ENCODE data around the gene FBXO11.
"Not testable (repeated sequence)": the region's sequence is repeated elsewhere in the genome, so short reads cannot be mapped to it uniquely, and the experiment has no call there.

The FBXO11 gene

DNA sequence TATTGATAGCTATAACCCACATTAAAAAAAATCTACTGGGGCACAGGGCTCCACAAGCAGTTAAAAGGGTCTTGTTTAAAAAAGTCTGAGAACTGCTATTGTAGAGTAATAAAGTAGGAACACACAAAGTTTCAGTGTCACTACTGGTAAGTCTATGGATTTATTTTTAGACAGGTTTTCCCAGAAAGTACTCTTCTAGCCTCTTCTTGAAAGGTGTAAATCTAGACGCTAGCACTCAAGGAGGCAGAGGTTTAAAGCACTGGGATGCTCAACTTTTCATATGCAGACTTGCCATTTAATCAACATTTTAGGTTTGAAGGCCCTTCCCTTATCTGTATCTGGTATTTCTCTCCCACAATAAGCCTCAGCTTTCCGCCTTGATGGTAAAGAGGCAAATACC is 33.4 kb downstream of the FBXO11 start:
- H3K9me3 ChIP-seq (ENCODE audit: control insufficient read depth, low read length), result no peaks in the 10 kb centered on the region
- H3K36me3 ChIP-seq (ENCODE audit: control insufficient read depth, insufficient read depth, low read length), result no peaks in the 10 kb centered on the region
- H3K4me3 ChIP-seq (ENCODE audit: insufficient read depth, low read depth, low read length), result no peak overlapping the region
- no peaks in the 10 kb centered on the region for H3K27me3 ChIP-seq (ENCODE audit: control insufficient read depth, insufficient read depth, low read length, poor library complexity, severe bottlenecking)
- 88 to 90% methylated on average over 2 of the region's 2 CpGs for WGBS, 2 experiments
- no peak overlapping the region for H3K27ac ChIP-seq (ENCODE audit: insufficient read depth, low read depth, low read length, poor library complexity, severe bottlenecking)
- peaks cover 11% of the 10 kb centered on the region for H3K4me1 ChIP-seq (ENCODE audit: control insufficient read depth, insufficient read depth, low read length)

DNA sequence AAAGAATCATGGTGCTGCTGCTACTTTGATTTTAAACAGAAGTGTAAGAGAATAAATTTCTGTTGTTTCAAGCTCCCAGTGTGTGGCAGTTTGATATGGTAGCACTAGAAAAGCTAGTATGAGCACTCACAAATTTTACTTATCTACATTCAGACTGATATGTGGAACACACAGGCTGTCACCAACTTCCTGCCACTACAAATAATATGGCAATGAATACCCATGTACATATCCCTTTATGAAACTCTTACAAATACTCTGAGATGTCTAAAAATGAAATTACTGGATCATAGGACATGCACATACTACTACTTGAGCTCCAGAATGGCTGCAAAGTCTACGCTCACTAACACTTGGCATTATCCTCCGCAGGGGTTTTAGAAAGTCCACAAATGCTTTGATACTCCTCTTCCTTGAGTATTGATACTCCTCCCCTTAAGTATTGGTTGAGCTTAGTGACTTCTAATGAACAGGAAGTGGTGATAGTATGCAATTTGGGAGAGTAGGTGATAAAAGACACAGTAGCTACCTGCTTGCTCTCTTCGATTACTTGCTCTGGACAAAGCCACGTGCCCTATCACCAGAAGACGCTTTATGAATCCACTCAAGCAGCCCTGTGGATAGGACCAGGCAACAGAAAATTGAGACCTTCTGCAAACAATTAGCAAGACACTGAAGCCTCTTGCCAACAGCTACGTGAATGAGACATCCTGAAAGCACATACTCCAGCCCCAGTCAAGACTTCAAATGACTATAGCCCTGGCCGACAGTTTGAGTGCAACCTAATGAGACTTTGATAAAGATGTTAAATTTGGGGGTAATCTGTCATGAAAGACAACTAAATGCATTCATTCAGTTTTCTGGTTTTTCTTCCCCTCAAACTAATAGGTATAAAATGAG is 35.4 kb downstream of the FBXO11 start:
- H3K4me1 ChIP-seq (ENCODE audit: control insufficient read depth, insufficient read depth, low read length), result peaks cover 11% of the 10 kb centered on the region
- no peak overlapping the region for H3K4me3 ChIP-seq (ENCODE audit: insufficient read depth, low read depth, low read length)
- no peak overlapping the region for H3K27ac ChIP-seq (ENCODE audit: insufficient read depth, low read depth, low read length, poor library complexity, severe bottlenecking)
- H3K9me3 ChIP-seq (ENCODE audit: control insufficient read depth, low read length), result no peaks in the 10 kb centered on the region
- H3K27me3 ChIP-seq (ENCODE audit: control insufficient read depth, insufficient read depth, low read length, poor library complexity, severe bottlenecking), result no peaks in the 10 kb centered on the region
- 89 to 91% methylated on average over 7 of the region's 7 CpGs for WGBS, 2 experiments
- no peaks in the 10 kb centered on the region for H3K36me3 ChIP-seq (ENCODE audit: control insufficient read depth, insufficient read depth, low read length)

DNA sequence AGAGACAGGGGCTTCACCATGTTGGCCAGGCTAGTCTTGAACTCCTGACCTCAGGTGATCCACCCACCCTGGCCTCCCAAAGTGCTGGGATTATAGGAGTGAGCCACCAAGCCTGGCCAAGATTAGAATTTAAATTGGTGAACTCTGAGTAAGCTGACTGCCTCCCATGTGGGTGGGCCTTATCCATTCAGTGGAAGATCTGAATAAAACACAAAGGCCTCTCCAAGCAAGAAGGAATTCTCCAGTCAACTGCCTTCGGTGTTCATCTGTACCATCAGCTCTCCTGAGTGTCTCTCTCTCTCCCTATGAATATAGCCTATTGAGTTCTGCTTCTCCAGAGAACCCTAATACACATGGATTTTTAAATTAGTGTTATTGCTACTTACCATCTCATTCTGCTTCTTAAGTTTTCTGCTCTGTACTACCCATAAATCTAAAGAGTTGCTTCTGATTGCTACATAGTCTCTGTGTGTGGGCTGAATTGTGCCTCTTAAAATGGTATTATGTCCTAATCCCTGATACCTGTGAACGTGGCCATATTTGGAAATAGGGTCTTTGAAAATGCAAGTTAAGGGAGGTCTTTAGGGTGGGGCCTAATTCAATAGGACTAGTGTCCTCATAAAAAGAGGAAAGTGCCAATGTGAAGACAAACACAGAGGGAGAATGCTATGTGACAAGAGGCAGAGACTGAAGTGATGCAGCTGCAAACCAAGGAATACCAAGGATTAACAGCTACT is 36.3 kb downstream of the FBXO11 start:
- peaks cover 11% of the 10 kb centered on the region for H3K4me1 ChIP-seq (ENCODE audit: control insufficient read depth, insufficient read depth, low read length)
- no peaks in the 10 kb centered on the region for H3K27me3 ChIP-seq (ENCODE audit: control insufficient read depth, insufficient read depth, low read length, poor library complexity, severe bottlenecking)
- WGBS, 2 experiments, result 51 to 53% methylated on average over 2 of the region's 2 CpGs
- no peaks in the 10 kb centered on the region for H3K9me3 ChIP-seq (ENCODE audit: control insufficient read depth, low read length)
- no peaks in the 10 kb centered on the region for H3K36me3 ChIP-seq (ENCODE audit: control insufficient read depth, insufficient read depth, low read length)
- H3K27ac ChIP-seq (ENCODE audit: insufficient read depth, low read depth, low read length, poor library complexity, severe bottlenecking), result no peak overlapping the region
- H3K4me3 ChIP-seq (ENCODE audit: insufficient read depth, low read depth, low read length), result no peak overlapping the region

DNA sequence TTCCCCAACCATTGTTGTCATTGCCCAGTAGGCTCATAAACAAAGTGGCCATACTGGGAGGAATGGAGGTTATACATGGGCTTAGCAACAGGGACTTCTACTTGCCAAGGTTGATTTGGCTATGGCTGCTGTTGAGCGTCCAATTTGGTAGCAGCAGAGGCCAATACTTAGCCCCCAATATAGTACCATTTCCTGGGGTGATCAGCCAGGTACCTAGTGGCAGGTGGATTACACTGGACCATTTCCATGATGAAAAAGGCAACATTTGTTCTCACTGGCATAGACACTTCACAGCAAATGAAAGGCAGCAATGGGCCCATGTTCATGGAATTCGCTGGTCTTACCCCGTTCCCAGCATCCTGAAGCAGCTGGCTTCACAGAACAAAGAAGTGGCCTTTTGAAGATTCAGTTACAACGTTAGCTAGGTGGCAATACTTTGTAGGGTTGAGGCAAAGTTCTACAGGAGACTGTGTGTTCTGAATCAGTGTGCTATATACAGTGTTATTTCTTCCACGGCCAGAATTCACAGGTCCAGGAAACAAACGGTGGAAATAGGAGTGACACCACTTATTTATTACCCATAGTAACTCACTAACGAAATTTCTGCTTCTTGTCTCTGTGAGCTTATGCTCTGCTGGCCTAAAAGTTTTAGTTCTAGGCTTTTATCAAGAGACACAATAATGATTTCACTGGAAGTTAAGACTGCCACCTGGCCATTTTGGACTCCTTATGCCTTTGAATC is 37.5 kb downstream of the FBXO11 start:
- H3K27me3 ChIP-seq (ENCODE audit: control insufficient read depth, insufficient read depth, low read length, poor library complexity, severe bottlenecking), result no peaks in the 10 kb centered on the region
- peaks cover 11% of the 10 kb centered on the region for H3K4me1 ChIP-seq (ENCODE audit: control insufficient read depth, insufficient read depth, low read length)
- H3K36me3 ChIP-seq (ENCODE audit: control insufficient read depth, insufficient read depth, low read length), result no peaks in the 10 kb centered on the region
- H3K27ac ChIP-seq (ENCODE audit: insufficient read depth, low read depth, low read length, poor library complexity, severe bottlenecking), result no peak overlapping the region
- H3K9me3 ChIP-seq (ENCODE audit: control insufficient read depth, low read length), result no peaks in the 10 kb centered on the region
- 92 to 93% methylated on average over 7 of the region's 7 CpGs for WGBS, 2 experiments
- H3K4me3 ChIP-seq (ENCODE audit: insufficient read depth, low read depth, low read length), result no peak overlapping the region

GRCh38 chr2:47867205-47867604 is 39.1 kb downstream of the FBXO11 start:
- Histone ChIP-seq H3K4me1 (ENCODE audit: control insufficient read depth, insufficient read depth, low read length) (peaks cover 11% of the 10 kb centered on the region), H3K36me3 (ENCODE audit: control insufficient read depth, insufficient read depth, low read length) (no peaks in the 10 kb centered on the region), H3K27me3 (ENCODE audit: control insufficient read depth, insufficient read depth, low read length, poor library complexity, severe bottlenecking) (no peaks in the 10 kb centered on the region), H3K27ac (ENCODE audit: insufficient read depth, low read depth, low read length, poor library complexity, severe bottlenecking) (no peak overlapping the region), H3K9me3 (ENCODE audit: control insufficient read depth, low read length) (no peaks in the 10 kb centered on the region), H3K4me3 (ENCODE audit: insufficient read depth, low read depth, low read length) (no peak overlapping the region)
- WGBS, 2 experiments, result 88% methylated on average over 1 of the region's 2 CpGs; no CpG with 5 or more reads in 1 of the 2 experiments

GRCh38 chr2:47864566-47864965 is 41.7 kb downstream of the FBXO11 start:
- Histone ChIP-seq H3K4me1 (ENCODE audit: control insufficient read depth, insufficient read depth, low read length) (no peaks in the 10 kb centered on the region), H3K36me3 (ENCODE audit: control insufficient read depth, insufficient read depth, low read length) (no peaks in the 10 kb centered on the region)
- WGBS, 2 experiments, result no CpG with 5 or more reads among the region's 1 CpG

DNA sequence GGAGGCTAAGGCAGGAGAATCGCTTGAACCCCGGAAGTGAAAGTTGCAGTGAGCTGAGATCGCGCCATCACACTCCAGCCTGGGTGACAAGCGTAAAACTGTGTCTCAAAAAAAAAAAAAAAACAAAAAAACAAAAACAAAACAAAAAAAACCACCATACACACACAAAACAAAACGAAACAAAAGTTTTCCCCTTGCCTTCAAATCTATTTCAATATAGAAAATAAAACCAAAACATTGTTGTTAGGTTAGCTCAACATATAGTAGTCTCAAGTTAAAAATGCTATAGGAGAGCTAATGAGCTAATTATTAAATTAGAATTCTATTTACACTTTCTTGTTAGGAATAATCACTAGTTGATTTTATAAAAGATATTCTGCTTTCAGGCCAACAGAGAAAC is 43.3 kb downstream of the FBXO11 start:
- no peaks in the 10 kb centered on the region for H3K4me1 ChIP-seq (ENCODE audit: control insufficient read depth, insufficient read depth, low read length)
- no peaks in the 10 kb centered on the region for H3K36me3 ChIP-seq (ENCODE audit: control insufficient read depth, insufficient read depth, low read length)
- no peak overlapping the region for H3K4me3 ChIP-seq (ENCODE audit: insufficient read depth, low read depth, low read length)
- H3K9me3 ChIP-seq (ENCODE audit: control insufficient read depth, low read length), result no peaks in the 10 kb centered on the region
- WGBS, 2 experiments, result 91 to 92% methylated on average over 5 of the region's 6 CpGs
- H3K27me3 ChIP-seq (ENCODE audit: control insufficient read depth, insufficient read depth, low read length, poor library complexity, severe bottlenecking), result no peaks in the 10 kb centered on the region
- no peak overlapping the region for H3K27ac ChIP-seq (ENCODE audit: insufficient read depth, low read depth, low read length, poor library complexity, severe bottlenecking)

More at GRCh38 chr2:47864566-47864965, 41.7 kb downstream of the FBXO11 start:
- Histone ChIP-seq H3K27me3 (ENCODE audit: control insufficient read depth, insufficient read depth, low read length, poor library complexity, severe bottlenecking) (no peaks in the 10 kb centered on the region), H3K4me3 (ENCODE audit: insufficient read depth, low read depth, low read length) (no peak overlapping the region), H3K9me3 (ENCODE audit: control insufficient read depth, low read length) (no peaks in the 10 kb centered on the region), H3K27ac (ENCODE audit: insufficient read depth, low read depth, low read length, poor library complexity, severe bottlenecking) (no peak overlapping the region)

DNA sequence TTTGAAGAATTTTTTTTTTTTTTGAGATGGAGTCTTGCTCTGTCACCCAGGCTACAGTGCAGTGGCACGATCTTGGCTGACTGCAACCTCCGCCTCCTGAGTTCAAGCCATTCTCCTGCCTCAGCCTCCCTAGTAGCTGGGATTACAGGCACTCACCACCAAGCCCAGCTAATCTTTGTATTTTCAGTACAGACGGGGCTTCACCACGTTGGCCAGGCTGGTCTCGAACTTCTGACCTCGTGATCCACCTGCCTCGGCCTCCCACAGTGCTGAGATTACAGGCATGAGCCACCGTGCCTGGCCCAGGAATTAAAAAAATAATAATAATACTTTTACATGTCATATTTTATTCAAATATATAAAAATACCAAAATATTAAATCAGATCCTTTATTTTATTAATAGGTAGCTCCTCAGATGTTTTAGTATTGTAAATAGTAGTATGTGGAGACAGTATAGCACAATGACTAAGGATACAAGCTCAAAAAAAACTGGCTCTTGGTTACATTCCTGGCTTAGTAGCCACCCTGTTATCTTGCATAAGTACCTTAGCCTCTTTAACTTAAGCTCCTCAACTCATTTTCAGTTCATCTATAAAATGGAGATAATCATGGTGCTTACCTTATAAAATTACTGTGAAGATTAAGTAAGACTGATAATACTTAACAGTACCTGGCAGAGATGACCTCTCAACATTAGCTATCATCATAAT is 53.1 kb downstream of the FBXO11 start:
- H3K36me3 ChIP-seq (ENCODE audit: control insufficient read depth, insufficient read depth, low read length); H3K4me1 ChIP-seq (ENCODE audit: control insufficient read depth, insufficient read depth, low read length); H3K27me3 ChIP-seq (ENCODE audit: control insufficient read depth, insufficient read depth, low read length, poor library complexity, severe bottlenecking); H3K9me3 ChIP-seq (ENCODE audit: control insufficient read depth, low read length); H3K4me3 ChIP-seq (ENCODE audit: insufficient read depth, low read depth, low read length); H3K27ac ChIP-seq (ENCODE audit: insufficient read depth, low read depth, low read length, poor library complexity, severe bottlenecking): not testable (repeated sequence)
- 90% methylated on average over 7 of the region's 8 CpGs for WGBS, 2 experiments

DNA sequence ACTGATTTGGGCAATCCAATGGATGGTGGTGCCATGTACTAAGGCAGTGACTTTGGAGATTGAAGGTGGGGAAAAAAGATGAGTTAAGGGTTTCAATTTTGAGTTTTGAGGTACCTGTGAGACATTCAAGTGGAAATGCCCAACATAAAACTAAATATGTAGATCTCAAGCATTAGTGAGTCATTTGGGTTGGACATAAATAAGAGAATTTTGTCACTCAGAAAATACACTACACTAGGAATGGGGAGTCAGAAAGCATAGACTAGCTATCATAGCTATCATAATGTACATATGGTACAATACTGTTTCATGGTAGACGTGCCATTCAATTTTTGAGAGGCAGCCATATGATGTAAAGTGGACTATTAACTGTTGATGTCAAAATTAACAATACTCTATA is 56.1 kb downstream of the FBXO11 start:
- Histone ChIP-seq H3K36me3 (ENCODE audit: control insufficient read depth, insufficient read depth, low read length) (no peaks in the 10 kb centered on the region), H3K4me3 (ENCODE audit: insufficient read depth, low read depth, low read length) (no peak overlapping the region), H3K4me1 (ENCODE audit: control insufficient read depth, insufficient read depth, low read length) (no peaks in the 10 kb centered on the region), H3K27ac (ENCODE audit: insufficient read depth, low read depth, low read length, poor library complexity, severe bottlenecking) (no peak overlapping the region), H3K27me3 (ENCODE audit: control insufficient read depth, insufficient read depth, low read length, poor library complexity, severe bottlenecking) (no peaks in the 10 kb centered on the region), H3K9me3 (ENCODE audit: control insufficient read depth, low read length) (no peaks in the 10 kb centered on the region)
- no CpG with 5 or more reads among the region's 1 CpG for WGBS, 2 experiments
